ENCODE measurements around the gene TPBG. TPM values are rescaled to one million over a fixed set of nuclear protein-coding genes. Genes with fewer than 3 reads are reported as not detected.
A peak's percentile ranks its signal among the peaks of the same experiment; 100 is the strongest.

Gene TPBG
- total RNA-seq, 1 experiment from 2014 or later = 42.5 TPM

- Histone ChIP-seq H3K9me2 (ENCODE audit: insufficient read depth) (no peaks in the 10 kb centered on the region), H3K27me3 (ENCODE audit: insufficient read depth, low read depth) (no peaks in the 10 kb centered on the region), H3K36me3 (ENCODE audit: low read depth) (no peaks in the 10 kb centered on the region), H3F3A (ENCODE audit: insufficient read depth, low read depth) (no peaks in the 10 kb centered on the region; the same call in 1 of the 2 replicates), H4K20me1 (ENCODE audit: insufficient read depth) (no peaks in the 10 kb centered on the region), H3K79me2 (ENCODE audit: low read depth) (peaks cover 8% of the 10 kb centered on the region), H3K4me2 (no peak overlapping the region), H2AFZ (no peak overlapping the region), H3K4me1 (replicated peaks; ENCODE audit: insufficient read depth) (peaks cover under 1% of the 10 kb centered on the region; the same call in 1 of the 2 replicates), H3K4me3 (no peak overlapping the region), H3K9me3 (ENCODE audit: insufficient read depth, low read depth) (no peaks in the 10 kb centered on the region), H3K27ac (no peak overlapping the region)
- TF ChIP-seq EZH2 (IDR thresholded peaks at IDR 0.05; ENCODE audit: low read depth) = no peak
- TF ChIP-seq CTCF (conservative IDR thresholded peaks at IDR 0.05) = no peak
- ChIA-PET CTCF (no interaction called here), POLR2A (ENCODE audit: unreplicated experiment) (no interaction called here)
- DNase-seq = no peak
- no TSS peak for BruUV-seq (replicated peaks)
- intact Hi-C loops (cut with micrococcal nuclease; ENCODE audit: unreplicated experiment) = loop anchor here (5.0 to 10.0 kb wide), 4 partner anchors 37 to 694 kb away; no protein-coding TSS in a partner anchor
Observed at GRCh38 chr6:82360552-82360951, 3.1 kb upstream of the TPBG start.

- no peaks in the 10 kb centered on the region for H3K9me3 ChIP-seq (ENCODE audit: insufficient read depth, low read depth)
- H3K27ac ChIP-seq = no peak overlapping the region
- H3K4me2 ChIP-seq = no peak overlapping the region
- ChIA-PET POLR2A (ENCODE audit: unreplicated experiment) (no interaction called here), CTCF (no interaction called here)
- H2AFZ ChIP-seq = no peak overlapping the region
- intact Hi-C loops (cut with micrococcal nuclease; ENCODE audit: unreplicated experiment) = loop anchor here (2.0 to 10.0 kb wide), 6 partner anchors 36 to 693 kb away; no protein-coding TSS in a partner anchor
- no peak for DNase-seq
- H3K36me3 ChIP-seq (ENCODE audit: low read depth) = peaks cover 6% of the 10 kb centered on the region; the same call in 1 of the 2 replicates
- no peaks in the 10 kb centered on the region for H3K9me2 ChIP-seq (ENCODE audit: insufficient read depth)
- no peaks in the 10 kb centered on the region for H4K20me1 ChIP-seq (ENCODE audit: insufficient read depth)
- no peaks in the 10 kb centered on the region for H3K27me3 ChIP-seq (ENCODE audit: insufficient read depth, low read depth)
- TF ChIP-seq CTCF (conservative IDR thresholded peaks at IDR 0.05) (no peak), EZH2 (IDR thresholded peaks at IDR 0.05; ENCODE audit: low read depth) (no peak)
- no TSS peak for BruUV-seq (replicated peaks)
- peaks cover 18% of the 10 kb centered on the region for H3K79me2 ChIP-seq (ENCODE audit: low read depth)
- no peak overlapping the region for H3K4me3 ChIP-seq
- H3K4me1 ChIP-seq (replicated peaks; ENCODE audit: insufficient read depth) = peaks cover 11% of the 10 kb centered on the region
- no peaks in the 10 kb centered on the region; the same call in 1 of the 2 replicates for H3F3A ChIP-seq (ENCODE audit: insufficient read depth, low read depth)
Observed at GRCh38 chr6:82361631-82362030, 2.0 kb upstream of the TPBG start.

GRCh38 chr6:82362144-82362543 is 1.5 kb upstream of the TPBG start:
- intact Hi-C loops (cut with micrococcal nuclease; ENCODE audit: unreplicated experiment) = loop anchor here (2.0 to 10.0 kb wide), 6 partner anchors 35 to 693 kb away; no protein-coding TSS in a partner anchor
- peak overlapping the region; percentile 87; the same call in 1 of the 2 replicates for H3K4me3 ChIP-seq
- ChIA-PET POLR2A (ENCODE audit: unreplicated experiment) (no interaction called here), CTCF (no interaction called here)
- H3K27me3 ChIP-seq (ENCODE audit: insufficient read depth, low read depth) = no peaks in the 10 kb centered on the region
- no peak overlapping the region for H2AFZ ChIP-seq
- peaks cover 15% of the 10 kb centered on the region for H3K4me1 ChIP-seq (replicated peaks; ENCODE audit: insufficient read depth)
- H3K79me2 ChIP-seq (ENCODE audit: low read depth) = peaks cover 23% of the 10 kb centered on the region
- no TSS peak for BruUV-seq (replicated peaks)
- no peaks in the 10 kb centered on the region for H3K9me2 ChIP-seq (ENCODE audit: insufficient read depth)
- no peaks in the 10 kb centered on the region for H4K20me1 ChIP-seq (ENCODE audit: insufficient read depth)
- no peaks in the 10 kb centered on the region; the same call in 1 of the 2 replicates for H3F3A ChIP-seq (ENCODE audit: insufficient read depth, low read depth)
- no peak for TF ChIP-seq CTCF (conservative IDR thresholded peaks at IDR 0.05)
- no peak for TF ChIP-seq EZH2 (IDR thresholded peaks at IDR 0.05; ENCODE audit: low read depth)
- DNase-seq = no peak
- H3K36me3 ChIP-seq (ENCODE audit: low read depth) = peaks cover 8% of the 10 kb centered on the region; the same call in 1 of the 2 replicates
- peak overlapping the region; percentile 89 for H3K4me2 ChIP-seq
- no peak overlapping the region for H3K27ac ChIP-seq
- H3K9me3 ChIP-seq (ENCODE audit: insufficient read depth, low read depth) = no peaks in the 10 kb centered on the region

All from PC-9 (cell line).